ENCODE results near the gene GLS.

GLS gene

GRCh38 chr2:190853531-190854383, 26.9 kb upstream of the GLS start:
- Mint-ChIP-seq H3K4me1 (no peaks in the 10 kb centered on the region), H3K36me3 (ENCODE audit: low read depth) (no peaks in the 10 kb centered on the region), H3K4me3 (no peak overlapping the region), H3K9me3 (no peaks in the 10 kb centered on the region), H3K27ac (no peak overlapping the region), H3K27me3 (ENCODE audit: low read depth, poor library complexity) (peaks cover 3% of the 10 kb centered on the region)
- DNase-seq: no peak
- TF ChIP-seq, protein P1, sequence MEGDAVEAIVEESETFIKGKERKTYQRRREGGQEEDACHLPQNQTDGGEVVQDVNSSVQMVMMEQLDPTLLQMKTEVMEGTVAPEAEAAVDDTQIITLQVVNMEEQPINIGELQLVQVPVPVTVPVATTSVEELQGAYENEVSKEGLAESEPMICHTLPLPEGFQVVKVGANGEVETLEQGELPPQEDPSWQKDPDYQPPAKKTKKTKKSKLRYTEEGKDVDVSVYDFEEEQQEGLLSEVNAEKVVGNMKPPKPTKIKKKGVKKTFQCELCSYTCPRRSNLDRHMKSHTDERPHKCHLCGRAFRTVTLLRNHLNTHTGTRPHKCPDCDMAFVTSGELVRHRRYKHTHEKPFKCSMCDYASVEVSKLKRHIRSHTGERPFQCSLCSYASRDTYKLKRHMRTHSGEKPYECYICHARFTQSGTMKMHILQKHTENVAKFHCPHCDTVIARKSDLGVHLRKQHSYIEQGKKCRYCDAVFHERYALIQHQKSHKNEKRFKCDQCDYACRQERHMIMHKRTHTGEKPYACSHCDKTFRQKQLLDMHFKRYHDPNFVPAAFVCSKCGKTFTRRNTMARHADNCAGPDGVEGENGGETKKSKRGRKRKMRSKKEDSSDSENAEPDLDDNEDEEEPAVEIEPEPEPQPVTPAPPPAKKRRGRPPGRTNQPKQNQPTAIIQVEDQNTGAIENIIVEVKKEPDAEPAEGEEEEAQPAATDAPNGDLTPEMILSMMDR (IDR thresholded peaks at IDR 0.05): no peak

DNA sequence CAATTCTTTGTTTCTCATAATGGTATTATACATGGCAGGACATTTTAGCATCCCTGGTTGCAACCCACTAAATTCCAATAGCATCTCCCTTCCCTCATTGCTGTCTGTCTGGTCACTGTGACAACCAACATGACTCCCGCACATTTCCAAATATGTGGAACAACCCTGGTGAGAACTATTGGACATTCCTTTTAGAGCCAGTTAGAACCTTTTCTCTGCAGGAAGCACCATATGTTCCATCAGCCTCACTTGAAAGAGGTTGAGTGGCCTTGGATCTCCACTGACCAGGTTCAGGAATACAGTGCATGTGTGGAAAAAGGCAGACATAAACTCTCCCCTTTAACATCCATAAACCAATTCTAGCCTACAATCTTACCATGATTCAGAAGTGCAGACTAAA, 25.9 kb upstream of the GLS start:
- Mint-ChIP-seq H3K27me3 (ENCODE audit: low read depth, poor library complexity) (peaks cover 3% of the 10 kb centered on the region), H3K27ac (no peak overlapping the region), H3K4me1 (no peaks in the 10 kb centered on the region), H3K4me3 (no peak overlapping the region), H3K36me3 (ENCODE audit: low read depth) (no peaks in the 10 kb centered on the region), H3K9me3 (no peaks in the 10 kb centered on the region)
- TF ChIP-seq, protein P1 (IDR thresholded peaks at IDR 0.05): no peak
- no peak for DNase-seq

GRCh38 chr2:190855245-190855644, 25.4 kb upstream of the GLS start:
- Mint-ChIP-seq H3K9me3 (no peaks in the 10 kb centered on the region), H3K27me3 (ENCODE audit: low read depth, poor library complexity) (peaks cover 3% of the 10 kb centered on the region), H3K4me1 (no peaks in the 10 kb centered on the region), H3K4me3 (no peak overlapping the region), H3K36me3 (ENCODE audit: low read depth) (no peaks in the 10 kb centered on the region), H3K27ac (no peak overlapping the region)
- TF ChIP-seq, protein P1 (IDR thresholded peaks at IDR 0.05): no peak
- DNase-seq: no peak

DNA sequence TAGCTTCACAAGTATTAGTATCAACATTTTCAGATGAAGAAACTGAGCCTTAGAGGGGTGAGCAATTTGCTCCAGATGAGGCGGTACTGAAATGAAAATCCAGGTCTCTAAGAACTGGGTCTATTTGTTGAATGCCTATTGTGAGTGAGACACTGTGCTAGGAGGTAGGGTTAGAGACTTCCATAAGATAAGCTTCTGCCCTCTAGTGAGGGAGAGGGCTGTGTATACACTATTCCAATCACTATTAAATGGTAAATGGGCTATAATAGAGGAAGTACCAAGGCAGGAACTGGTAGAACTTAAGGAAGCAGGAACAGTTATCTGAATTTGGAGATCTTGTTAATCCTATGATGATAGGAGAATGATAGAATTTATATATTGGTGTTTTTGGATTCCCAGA, 23.6 kb upstream of the GLS start:
- DNase-seq: no peak
- H3K27me3 Mint-ChIP-seq (ENCODE audit: low read depth, poor library complexity): no peaks in the 10 kb centered on the region
- no peak overlapping the region for H3K27ac Mint-ChIP-seq
- H3K4me1 Mint-ChIP-seq: no peaks in the 10 kb centered on the region
- peaks cover 10% of the 10 kb centered on the region for H3K9me3 Mint-ChIP-seq
- TF ChIP-seq, protein P1 (IDR thresholded peaks at IDR 0.05): no peak
- H3K4me3 Mint-ChIP-seq: no peak overlapping the region
- no peaks in the 10 kb centered on the region for H3K36me3 Mint-ChIP-seq (ENCODE audit: low read depth)

DNA sequence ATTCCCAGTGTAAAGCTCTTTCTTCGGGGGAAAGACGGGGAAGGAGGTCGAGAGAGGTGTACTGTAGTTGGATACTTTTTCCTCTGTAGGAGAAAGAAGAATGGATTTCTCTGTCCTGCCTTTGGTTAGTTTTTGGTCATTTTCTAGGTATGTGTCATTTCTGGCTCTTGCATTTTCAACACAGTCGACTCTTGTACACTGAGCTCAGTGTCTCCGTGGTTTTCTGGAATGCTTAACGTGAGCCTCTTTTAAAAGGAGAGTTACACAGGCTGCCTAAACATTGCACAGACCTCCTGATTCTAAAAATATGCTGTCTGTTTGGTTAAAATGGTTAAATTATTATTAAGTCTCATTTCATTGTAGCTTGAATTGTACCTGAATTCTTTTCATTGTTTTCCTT, 21.8 kb upstream of the GLS start:
- no peaks in the 10 kb centered on the region for H3K36me3 Mint-ChIP-seq (ENCODE audit: low read depth)
- H3K27ac Mint-ChIP-seq: no peak overlapping the region
- TF ChIP-seq, protein P1 (IDR thresholded peaks at IDR 0.05): no peak
- DNase-seq: no peak
- peaks cover 14% of the 10 kb centered on the region for H3K9me3 Mint-ChIP-seq
- H3K4me1 Mint-ChIP-seq: no peaks in the 10 kb centered on the region
- no peaks in the 10 kb centered on the region for H3K27me3 Mint-ChIP-seq (ENCODE audit: low read depth, poor library complexity)
- H3K4me3 Mint-ChIP-seq: no peak overlapping the region

All from nephron progenitor cell (in vitro differentiated cells).